GM12892 (cell line): Measurements from ENCODE around the gene CFAP90.

ENCODE experiments used
- POLR2A ChIP-seq: IDR thresholded peaks from 2 replicates; pipeline ENCODE4 v1.6.1; 2011; ENCODE audit warnings: low read depth, low read length, control low read depth
- POLR2AphosphoS5 ChIP-seq: IDR thresholded peaks from 2 replicates; pipeline ENCODE4 v1.6.1; 2011; ENCODE audit warnings: low read depth, low read length, control low read depth
- TAF1 ChIP-seq: IDR thresholded peaks from 2 replicates; pipeline ENCODE4 v1.6.1; 2011; ENCODE audit warnings: low read depth, mild to moderate bottlenecking, control low read depth, low read length, borderline replicate concordance

GRCh38 chr5:7867260-7867659, 16.3 kb upstream of the CFAP90 start:
- TF ChIP-seq TAF1 (no peak), POLR2A (no peak), POLR2AphosphoS5 (no peak)
